Central memory CD8-positive, alpha-beta T cell (primary cell): ENCODE measurements around the gene TMEM179.
"Not testable (repeated sequence)": the region's sequence is repeated elsewhere in the genome, so short reads cannot be mapped to it uniquely, and the experiment has no call there.

Experiments
- ATAC-seq: fragments of 150-1000 bp; cut with Tn5 transposase; replicated peaks from 2 replicates; pipeline ENCODE4 v1.10.0; 2022; ENCODE audit warnings: mild to moderate bottlenecking, moderate FRiP score, moderate number of reproducible peaks; ENCODE audit not compliant: poor library complexity, severe bottlenecking; ENCODE audit errors: extremely low read depth
- DNase-seq, 2 donors: peaks; one replicate each; pipeline ENCODE4 v3.0.0; 2021; ENCODE audit warnings: low spot score in 2 of 2
- H3K27ac Mint-ChIP-seq: one replicate; pipeline ENCODE4 v1.8.0; 2022; ENCODE audit warnings: low read depth, mild to moderate bottlenecking, moderate library complexity, mixed read lengths
- H3K27me3 Mint-ChIP-seq: one replicate; pipeline ENCODE4 v1.8.0; 2022; ENCODE audit warnings: mixed read lengths
- H3K36me3 Mint-ChIP-seq: one replicate; pipeline ENCODE4 v1.8.0; 2022; ENCODE audit warnings: mild to moderate bottlenecking, moderate library complexity, mixed read lengths; ENCODE audit not compliant: insufficient read depth
- H3K4me1 Mint-ChIP-seq: one replicate; pipeline ENCODE4 v1.8.0; 2022; ENCODE audit warnings: mixed read lengths
- H3K4me3 Mint-ChIP-seq: one replicate; pipeline ENCODE4 v1.8.0; 2022; ENCODE audit warnings: mild to moderate bottlenecking, moderate library complexity, mixed read lengths
- H3K9me3 Mint-ChIP-seq: one replicate; pipeline ENCODE4 v1.8.0; 2022; ENCODE audit warnings: mixed read lengths

The TMEM179 gene

DNA sequence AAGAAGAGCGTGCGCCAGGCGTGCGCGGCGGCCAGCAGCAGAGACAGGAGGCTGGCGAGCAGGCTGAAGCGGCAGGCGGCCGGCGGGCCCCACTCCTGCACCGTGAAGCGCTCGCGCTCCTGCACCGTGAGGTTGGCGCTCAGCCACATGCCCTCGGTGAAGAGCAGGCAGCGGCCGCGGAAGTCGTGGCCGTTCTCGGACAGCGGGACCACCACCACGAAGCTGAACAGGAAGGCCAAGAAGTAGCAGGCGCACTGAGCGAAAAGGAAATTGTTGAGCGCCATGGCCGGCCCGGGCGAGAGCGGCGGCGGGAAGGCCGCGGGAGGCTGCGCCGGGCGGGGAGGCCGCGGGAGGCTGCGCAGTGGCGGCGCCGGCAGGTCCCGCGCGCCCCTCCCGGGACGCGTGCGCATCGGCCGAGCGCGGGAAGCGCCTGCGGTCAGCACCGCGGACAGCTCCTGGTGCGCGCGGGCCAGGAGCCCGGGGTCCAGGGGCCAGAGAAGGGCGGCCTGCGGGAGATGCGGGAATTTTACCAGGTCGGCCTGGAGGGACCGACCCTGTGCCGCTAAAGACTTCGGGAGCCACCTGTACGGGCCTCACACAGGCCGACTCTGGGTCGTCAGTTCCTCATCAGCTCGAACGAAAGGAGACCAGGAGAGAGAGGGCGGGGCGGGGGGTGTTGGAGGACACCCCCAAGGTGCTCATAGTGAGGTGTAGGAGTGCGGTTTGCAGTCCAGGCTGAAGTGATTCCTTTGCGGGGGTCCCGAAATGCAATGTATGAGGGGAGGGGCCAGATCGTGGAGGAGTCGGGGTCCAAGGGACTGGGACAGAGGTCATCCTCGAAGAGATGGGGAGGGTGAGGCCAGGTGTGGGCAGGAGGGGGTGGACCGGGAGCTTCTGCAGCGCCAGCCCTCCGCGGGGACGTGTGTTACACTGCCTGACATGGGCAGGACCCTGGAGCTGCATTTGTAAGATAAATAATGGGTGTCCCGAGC lies at the start of gene TMEM179:
TMEM179 (minus strand) TSS at position 315 of the 992 bp plus-strand sequence; CDS start at position 284, 31 bp downstream.
- Mint-ChIP-seq H3K4me1 (peaks cover 5% of the 10 kb centered on the region), H3K4me3 (no peak within 1 kb of the TSS), H3K9me3 (no peaks in the 10 kb centered on the region), H3K27me3 (peaks cover 88% of the 10 kb centered on the region), H3K36me3 (peaks cover 1% of the 10 kb centered on the region), H3K27ac (peak within 1 kb of the TSS; percentile 62)
- DNase-seq (no peak), ATAC-seq (no peak)

DNA sequence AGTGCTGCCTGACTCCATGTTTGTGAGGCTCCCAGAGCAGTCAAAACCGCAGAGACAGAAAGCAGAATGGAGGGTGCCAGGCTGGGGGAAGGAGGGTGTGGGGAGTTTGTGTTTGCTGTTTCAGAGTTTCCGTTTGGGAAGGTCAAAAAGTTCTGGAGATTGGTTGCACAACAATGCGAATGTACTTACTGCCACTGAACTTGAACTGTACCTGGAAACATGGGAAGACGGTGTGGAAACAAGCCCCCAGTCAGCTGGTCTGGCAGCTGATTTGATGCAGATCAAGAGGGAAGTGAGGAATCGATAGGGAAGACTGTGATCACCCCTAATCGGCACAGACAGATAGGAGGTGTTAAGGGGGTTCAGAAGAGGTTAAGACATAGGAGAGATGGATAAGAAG lies 49.5 kb upstream of the TMEM179 start:
- H3K27ac Mint-ChIP-seq, result no peak overlapping the region
- peaks cover 9% of the 10 kb centered on the region for H3K4me1 Mint-ChIP-seq
- DNase-seq (no peak), ATAC-seq (no peak)
- peaks cover 5% of the 10 kb centered on the region for H3K9me3 Mint-ChIP-seq
- peaks cover 1% of the 10 kb centered on the region for H3K36me3 Mint-ChIP-seq
- no peak overlapping the region for H3K4me3 Mint-ChIP-seq
- peaks cover 29% of the 10 kb centered on the region for H3K27me3 Mint-ChIP-seq

DNA sequence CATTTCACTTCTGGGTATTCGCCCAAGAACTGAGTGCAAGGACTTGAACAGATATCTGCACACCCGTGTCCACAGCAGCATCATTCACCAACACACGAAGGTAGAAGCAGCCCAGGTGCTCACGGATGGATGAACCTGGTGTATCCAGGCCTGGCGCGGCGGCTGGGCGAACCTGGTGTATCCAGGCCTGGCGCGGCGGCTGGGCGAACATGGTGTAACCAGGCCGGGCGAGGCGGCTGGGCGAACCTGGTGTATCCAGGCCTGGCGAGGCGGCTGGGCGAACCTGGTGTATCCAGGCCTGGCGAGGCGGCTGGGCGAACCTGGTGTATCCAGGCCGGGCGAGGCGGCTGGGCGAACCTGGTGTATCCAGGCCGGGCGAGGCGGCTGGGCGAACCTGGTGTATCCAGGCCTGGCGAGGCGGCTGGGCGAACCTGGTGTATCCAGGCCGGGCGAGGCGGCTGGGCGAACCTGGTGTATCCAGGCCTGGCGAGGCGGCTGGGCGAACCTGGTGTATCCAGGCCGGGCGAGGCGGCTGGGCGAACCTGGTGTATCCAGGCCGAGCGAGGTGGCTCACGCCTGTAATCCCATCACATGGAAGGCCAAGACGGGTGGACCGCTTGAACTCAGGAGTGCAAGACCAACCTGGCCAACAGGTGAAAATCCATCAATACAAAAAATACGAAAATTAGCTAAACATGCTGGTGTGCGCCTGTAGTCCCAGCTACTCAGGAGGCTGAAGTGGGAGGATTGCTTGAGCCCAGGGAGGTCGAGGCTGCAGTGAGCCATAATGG lies 48.8 kb upstream of the TMEM179 start:
- not testable (repeated sequence) for H3K36me3 Mint-ChIP-seq, DNase-seq, H3K4me1 Mint-ChIP-seq, H3K4me3 Mint-ChIP-seq, H3K27ac Mint-ChIP-seq, H3K9me3 Mint-ChIP-seq, ATAC-seq
- H3K27me3 Mint-ChIP-seq, result peaks cover 34% of the 10 kb centered on the region

DNA sequence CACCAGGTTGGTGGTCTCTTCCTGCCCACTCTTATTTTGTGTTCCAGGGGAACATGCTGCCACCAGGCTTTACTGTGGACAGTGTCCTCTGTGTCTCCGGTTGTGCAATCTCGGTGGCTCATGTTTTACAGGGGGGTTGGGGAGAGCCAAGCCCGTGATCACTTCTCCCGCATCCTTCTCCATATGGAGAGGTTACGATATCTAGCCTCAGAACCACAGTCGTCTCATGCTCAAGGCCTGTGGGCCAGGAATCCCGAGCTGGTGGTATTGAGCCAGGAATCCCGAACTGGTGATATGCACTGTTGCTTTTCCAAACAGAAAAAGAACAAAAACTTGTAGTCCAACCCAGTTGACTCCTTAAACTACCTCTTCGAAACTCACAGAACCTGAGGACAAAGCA lies 47.8 kb upstream of the TMEM179 start:
- Mint-ChIP-seq H3K36me3 (peaks cover 1% of the 10 kb centered on the region), H3K4me1 (peaks cover 9% of the 10 kb centered on the region), H3K4me3 (no peak overlapping the region), H3K27ac (no peak overlapping the region), H3K27me3 (peaks cover 28% of the 10 kb centered on the region), H3K9me3 (peaks cover 5% of the 10 kb centered on the region)
- DNase-seq (no peak), ATAC-seq (no peak)

DNA sequence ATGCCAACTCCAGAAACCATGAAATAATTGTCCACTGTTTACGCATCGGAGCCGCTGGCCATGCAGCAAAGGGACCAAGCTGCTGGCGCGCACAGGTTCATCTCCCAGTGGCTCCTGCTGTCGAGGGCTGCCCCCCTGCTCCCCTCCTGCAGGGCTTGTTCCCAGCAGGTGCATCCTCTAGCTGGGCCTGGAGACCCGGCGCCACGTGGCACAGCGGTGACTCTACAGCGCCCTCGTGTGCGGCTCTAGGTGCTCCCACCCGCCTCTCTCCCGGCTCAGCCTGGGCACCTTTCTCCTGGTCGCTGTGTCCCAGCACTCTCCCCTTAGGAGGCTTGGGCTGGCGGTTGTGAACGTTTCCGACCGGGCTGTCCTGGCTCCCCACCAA lies 47.3 kb upstream of the TMEM179 start:
- ATAC-seq (no peak), DNase-seq (no peak)
- no peak overlapping the region for H3K4me3 Mint-ChIP-seq
- H3K36me3 Mint-ChIP-seq, result peaks cover 1% of the 10 kb centered on the region
- peaks cover 9% of the 10 kb centered on the region for H3K4me1 Mint-ChIP-seq
- no peak overlapping the region for H3K27ac Mint-ChIP-seq
- peaks cover 5% of the 10 kb centered on the region for H3K9me3 Mint-ChIP-seq
- peaks cover 28% of the 10 kb centered on the region for H3K27me3 Mint-ChIP-seq

DNA sequence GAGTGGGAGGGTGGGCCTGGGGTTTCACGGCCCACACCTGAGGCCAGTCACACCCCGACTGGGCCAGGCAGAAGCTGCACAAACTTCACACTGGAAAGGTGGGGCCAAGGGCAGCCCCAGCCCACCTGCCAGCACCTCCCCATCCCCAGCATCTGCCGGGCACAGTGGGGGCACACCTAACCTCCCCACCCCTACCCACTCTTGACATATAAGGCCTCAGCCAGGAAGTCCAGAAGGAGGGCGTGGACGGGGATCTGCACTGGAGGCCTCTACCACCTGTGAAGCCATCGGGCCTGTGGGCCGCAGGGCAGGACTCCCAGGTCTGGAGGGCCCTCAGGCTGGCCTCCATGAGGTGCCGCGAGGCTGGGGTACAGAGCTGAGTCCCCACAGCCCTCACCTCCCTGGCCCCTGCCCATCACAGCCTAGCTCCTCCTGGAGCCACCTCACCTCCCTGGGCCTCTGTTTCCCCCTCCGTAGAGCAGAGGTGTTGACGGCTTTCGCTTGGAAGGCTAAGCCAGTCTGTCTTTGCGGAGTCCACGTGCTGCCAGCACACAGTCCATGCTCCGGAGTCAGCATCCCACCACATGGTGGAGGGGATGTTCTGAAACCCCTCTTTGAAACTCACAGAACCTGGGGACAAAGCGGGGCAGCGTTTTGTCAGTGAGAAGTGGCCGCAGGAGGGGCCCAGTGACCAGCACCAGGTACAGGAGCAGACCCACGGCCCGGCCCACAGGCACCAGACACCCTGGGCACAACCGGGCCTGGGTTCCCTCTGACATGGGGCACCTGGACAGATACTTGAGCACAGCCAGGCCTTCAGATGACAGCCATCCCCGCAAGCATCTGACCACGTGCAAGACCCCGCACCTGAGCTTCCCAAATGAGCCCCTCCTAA lies 46.7 kb upstream of the TMEM179 start:
- DNase-seq (no peak), ATAC-seq (no peak)
- Mint-ChIP-seq H3K36me3 (peaks cover 1% of the 10 kb centered on the region), H3K4me3 (no peak overlapping the region), H3K27ac (no peak overlapping the region), H3K9me3 (peaks cover 5% of the 10 kb centered on the region), H3K27me3 (peaks cover 24% of the 10 kb centered on the region), H3K4me1 (peaks cover 7% of the 10 kb centered on the region)

DNA sequence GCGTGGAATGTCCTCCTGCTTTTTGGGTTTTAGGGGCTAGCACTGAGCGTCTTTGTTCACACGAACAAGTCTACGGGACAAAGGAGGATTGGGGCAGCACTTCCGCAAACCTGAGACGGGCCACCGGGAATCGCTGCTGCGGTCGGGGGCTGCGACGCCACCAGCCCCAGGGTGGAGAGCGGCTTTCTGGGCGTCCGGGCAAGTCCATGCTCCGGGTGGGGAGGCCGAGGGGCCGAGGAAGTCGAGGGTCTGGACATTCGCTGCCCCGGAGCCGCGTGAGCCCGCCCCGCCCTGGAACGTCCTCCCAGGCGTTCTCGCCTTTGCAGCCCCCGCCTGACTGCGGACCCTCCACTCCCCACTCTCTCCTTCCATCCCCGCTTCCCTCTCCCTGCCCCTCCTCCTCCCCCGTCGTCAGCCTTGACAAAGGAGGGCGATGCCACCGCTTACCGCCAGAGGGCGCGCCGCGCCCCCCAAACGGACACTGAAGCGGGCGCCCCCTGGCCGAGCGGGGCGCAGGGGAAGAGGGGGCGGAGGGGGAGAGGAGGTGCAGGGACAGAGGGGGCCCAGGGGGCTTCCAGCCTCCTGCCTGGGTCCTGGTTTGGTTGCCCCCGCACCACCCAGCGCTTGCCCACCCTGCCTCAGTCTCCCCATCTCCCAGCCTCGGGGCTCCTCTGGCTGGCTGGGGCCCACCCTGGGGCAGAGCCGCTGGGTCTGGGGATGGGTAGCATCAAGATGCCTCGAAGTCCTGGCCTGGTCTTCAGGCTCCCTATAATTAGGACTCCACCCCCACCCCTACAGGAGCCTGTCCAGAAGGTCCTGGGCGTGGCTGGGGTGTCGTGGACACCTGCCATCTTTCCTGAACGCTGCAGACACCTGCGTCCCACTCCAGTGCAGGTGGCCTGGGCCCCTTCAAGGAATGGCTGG lies 45.7 kb upstream of the TMEM179 start:
- ATAC-seq, result no peak
- Mint-ChIP-seq H3K4me3 (peak overlapping the region; percentile 16), H3K27me3 (peaks cover 15% of the 10 kb centered on the region), H3K36me3 (peaks cover 1% of the 10 kb centered on the region), H3K4me1 (no peaks in the 10 kb centered on the region), H3K9me3 (peaks cover 7% of the 10 kb centered on the region), H3K27ac (no peak overlapping the region)
- peak; percentile 45 to 52 for DNase-seq

DNA sequence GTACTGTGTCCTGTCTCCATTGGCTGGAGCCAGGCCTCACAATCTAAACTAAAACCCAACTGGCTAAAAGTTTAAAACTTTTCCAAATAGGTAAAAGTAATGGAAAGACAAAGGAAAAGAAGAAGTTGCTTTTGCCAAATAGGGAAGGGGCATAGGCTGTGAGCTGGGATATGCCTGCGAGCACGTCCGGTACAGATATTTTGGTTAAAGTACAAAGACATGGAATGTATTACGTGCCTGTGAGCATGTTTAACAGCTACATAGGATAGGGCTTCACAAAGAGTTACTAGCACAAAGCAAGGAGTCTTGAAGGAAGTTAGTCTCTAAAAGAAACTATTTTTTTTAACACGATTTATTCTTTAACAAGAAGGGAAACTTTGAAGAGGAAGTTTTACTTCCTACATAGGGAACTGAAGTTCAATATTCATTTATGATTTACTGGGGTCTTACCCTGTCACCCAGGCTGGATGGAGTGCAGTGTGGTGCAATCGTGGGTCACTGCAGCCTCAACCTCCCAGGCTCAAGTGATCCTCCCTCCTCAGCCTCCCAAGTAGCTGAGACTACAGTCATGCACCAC lies 43.0 kb upstream of the TMEM179 start:
- Mint-ChIP-seq H3K36me3 (peaks cover 1% of the 10 kb centered on the region), H3K9me3 (peaks cover 6% of the 10 kb centered on the region), H3K27ac (no peak overlapping the region), H3K4me3 (no peak overlapping the region), H3K4me1 (no peaks in the 10 kb centered on the region), H3K27me3 (peaks cover 22% of the 10 kb centered on the region)
- ATAC-seq, result no peak
- DNase-seq, result no peak

DNA sequence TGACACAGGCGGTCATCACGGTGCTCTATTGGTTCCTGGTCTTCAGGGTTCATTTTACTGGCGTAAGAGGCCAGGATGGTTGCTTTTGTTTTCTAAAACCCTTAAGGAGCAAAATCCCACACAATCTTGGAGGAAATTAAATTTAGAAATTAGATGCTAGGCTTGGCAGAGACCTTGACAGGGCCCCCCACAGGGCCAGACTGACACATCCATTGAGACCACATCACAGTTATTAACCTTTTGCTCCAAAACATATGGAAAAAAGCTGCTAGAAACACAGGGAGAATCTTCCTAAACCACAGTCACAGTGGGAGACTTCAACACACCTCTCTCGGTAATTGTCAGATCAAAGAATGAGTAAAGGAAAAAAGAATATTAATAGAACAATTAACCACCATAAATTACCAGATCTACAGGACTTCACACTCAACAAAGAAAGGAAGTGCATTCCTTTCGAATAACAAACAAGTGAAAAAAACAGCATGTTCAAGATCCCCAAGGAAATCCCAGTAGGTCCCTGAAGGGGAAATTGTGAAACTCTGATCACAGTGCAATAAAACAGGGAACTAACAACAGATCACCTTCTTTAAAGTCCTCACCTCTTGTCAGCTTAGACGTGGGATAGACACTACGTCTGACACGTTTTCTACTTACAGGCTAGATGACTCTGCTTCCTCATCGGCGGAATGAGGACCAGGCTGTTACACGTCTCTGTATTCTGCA lies 40.2 kb upstream of the TMEM179 start:
- Mint-ChIP-seq H3K36me3 (no peaks in the 10 kb centered on the region), H3K9me3 (peaks cover 5% of the 10 kb centered on the region), H3K27me3 (peaks cover 25% of the 10 kb centered on the region), H3K4me3 (no peak overlapping the region), H3K4me1 (no peaks in the 10 kb centered on the region), H3K27ac (no peak overlapping the region)
- ATAC-seq, result no peak
- no peak for DNase-seq

DNA sequence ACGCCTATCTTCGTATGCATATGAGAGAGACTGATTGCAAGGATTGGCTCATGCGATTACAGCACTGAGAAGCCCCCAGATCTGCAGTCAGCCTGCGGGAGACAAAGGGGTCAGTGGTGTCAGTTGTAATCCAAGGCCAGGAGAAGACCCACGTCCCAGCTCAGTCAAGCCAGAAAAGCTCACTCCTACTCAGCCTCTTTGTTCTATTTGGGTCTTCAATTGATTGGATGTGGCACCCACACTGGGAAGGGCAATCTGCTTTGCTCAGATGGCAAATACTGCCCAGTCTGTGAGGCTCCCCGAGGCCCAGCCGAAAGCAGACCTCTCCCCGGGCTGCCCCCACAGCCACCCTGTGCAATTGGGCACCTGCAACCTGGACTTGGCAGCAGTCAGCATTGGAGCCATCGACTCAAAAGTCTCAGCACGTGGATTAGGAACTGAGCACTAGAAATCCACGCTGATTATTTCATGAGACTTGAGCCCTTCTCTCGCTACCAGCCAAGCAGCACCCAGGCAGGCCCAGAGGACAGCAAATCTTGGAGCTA lies 39.6 kb upstream of the TMEM179 start:
- Mint-ChIP-seq H3K36me3 (no peaks in the 10 kb centered on the region), H3K4me3 (no peak overlapping the region), H3K27me3 (peaks cover 25% of the 10 kb centered on the region), H3K27ac (no peak overlapping the region), H3K4me1 (no peaks in the 10 kb centered on the region), H3K9me3 (peaks cover 5% of the 10 kb centered on the region)
- ATAC-seq (no peak), DNase-seq (no peak)
